Anterior cingulate cortex (tissue), 58 donors: ENCODE measurements around the gene TM7SF3.

Experiments used
- DNase-seq, 58 donors: peaks; one replicate each; lab custom pipeline; 2025; lab: John Stamatoyannopoulos, UW

Gene TM7SF3

DNA sequence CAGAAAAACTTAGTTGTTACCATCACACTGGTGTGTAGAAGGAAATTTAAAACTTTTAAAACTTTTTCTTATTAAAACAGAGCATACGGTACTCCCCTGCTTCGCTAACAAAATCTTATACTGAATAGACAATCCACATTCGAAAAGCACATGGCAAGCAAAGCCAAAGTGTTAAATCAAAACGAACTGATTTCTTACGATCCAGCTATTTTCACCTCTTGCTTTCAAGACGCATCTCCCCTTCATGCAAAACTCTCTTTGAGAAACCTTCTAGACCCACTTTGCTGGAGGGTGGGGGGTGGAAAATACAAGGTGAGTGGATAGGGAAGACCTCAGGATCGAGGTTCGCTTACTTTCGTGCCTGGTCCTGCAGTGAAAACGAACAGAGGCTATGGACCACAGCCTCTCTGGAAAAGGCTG lies 76.7 kb downstream of the TM7SF3 start:
- DNase-seq = no peak

DNA sequence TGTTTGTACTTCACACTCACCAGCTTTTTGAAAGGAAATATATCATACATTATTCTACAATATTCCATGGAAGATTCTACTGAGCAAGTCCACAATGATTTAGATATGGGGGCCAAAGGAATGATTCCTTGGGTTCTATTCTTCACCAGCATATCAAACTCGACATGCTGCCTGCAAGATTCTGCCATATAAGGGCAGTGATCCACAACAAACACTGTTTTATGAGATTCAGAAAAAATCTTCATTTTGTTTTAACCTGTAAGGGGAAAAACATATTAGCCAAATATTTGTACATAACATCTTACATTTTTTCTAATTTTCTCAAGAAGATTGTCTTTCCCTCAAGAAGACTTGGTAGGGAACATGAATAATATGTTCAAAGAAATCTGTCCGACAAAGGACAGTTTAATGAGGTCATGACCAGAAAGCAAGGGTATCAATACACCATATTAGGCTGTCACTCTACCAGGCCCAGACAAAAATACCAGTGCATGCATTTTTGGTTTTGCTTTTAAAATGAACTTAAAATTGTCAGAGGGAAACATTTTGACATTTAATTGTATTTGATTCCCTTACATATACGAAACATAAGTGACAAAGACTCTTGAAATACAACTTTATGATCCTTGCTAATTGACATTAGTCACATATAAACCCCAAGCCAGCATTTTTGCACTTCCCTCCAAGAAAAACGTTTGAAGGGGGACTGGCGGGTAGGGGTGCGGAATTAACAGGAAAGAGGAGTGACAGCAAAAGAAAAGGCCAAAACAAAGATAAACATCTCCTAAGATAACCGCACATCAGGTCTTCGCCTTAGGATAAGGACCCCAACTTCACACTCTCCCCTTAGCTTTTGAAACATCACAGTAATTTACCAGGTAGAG lies 77.4 kb downstream of the TM7SF3 start:
- no peak for DNase-seq

DNA sequence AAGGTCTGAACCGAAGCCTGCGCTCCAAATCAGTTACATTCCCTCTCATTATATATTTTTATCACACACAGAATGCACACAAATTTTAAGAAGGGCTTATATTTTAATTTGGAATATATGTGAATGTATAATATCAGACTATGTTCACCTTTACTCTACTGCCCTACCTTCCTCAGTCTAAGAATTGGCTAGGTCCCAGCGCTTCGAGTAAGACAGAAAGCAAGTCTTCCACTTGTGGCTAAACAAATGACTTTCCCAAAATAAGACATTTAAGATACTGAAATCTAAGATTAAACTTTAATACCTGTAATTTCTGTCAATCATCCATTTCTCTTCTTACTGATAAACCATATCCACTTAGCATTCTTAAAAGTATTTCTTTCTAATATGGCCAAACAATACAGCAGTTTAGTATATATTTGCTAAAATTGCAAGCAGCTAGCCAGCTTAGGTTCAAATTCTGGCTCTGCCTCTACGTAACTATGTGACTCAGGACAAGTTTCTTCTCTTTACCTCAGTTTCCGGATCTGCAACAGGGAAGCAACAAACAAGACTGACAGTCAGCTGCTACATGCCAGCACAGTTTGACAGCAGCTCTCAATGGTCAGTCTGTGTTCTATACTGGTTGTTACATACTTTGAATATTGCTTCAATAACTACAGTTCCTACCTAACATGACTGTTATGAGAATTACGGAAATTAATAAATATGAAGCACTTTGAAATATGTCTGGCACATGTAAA lies 78.4 kb downstream of the TM7SF3 start:
- no peak for DNase-seq

DNA sequence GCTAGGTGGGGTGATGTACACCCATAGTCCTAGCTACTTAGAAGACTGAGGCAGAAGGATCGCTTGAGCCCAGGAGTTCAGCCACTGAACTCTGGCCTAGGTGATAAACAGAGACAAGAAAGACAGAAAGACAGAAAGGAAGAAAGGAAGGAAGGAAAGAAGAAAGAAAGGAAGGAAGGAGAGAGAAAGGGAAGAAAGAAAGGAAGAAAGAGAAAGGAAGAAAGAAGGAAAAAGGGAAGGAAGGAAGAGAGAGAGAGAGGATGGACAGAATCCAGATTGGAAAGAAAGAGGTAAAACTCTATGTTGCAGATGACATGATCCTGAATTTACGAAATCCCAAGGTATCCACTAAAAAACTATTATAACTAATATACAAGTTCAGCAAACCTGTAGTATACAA lies 84.6 kb downstream of the TM7SF3 start:
- no peak for DNase-seq

DNA sequence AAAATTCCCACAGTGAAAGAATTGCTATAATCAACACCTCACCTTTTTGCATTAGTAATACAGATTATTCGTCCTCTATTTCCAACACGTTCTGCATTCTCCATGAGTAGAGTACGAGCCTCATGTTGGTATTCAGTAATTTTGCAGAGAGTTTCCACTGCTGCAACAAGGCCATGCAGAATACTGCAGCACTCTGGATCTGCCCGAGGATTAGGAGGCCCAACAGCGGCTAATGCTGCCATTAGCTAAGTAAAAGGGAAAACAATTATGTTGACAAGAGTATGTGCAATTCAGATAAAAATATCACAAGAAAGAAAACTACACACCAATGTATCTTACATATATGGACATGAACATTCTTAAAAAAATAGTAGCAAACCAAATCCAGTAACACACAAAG lies 85.5 kb downstream of the TM7SF3 start:
- no peak for DNase-seq
